ENCODE data around the gene PPP6R3. TPM values are rescaled to one million over a fixed set of nuclear protein-coding genes. Genes with fewer than 3 reads are reported as not detected.

The PPP6R3 gene
- polyA plus RNA-seq, 1 of the 3 experiments (the other 2 are of a cell fraction), result 28.1 TPM

GRCh38 chr11:68661697-68662603, 201.4 kb downstream of the PPP6R3 start (continued):
- TF ChIP-seq REST (IDR thresholded peaks at IDR 0.05; ENCODE audit: low read depth, low read length) (no peak), MXI1 (IDR thresholded peaks at IDR 0.05; ENCODE audit: low read depth, low read length) (peak; percentile 39; the same call in 1 of the 2 replicates), NRF1 (IDR thresholded peaks at IDR 0.05; ENCODE audit: low read depth, low read length) (no peak), CTCF (IDR thresholded peaks at IDR 0.05) (no peak), ELF1 (IDR thresholded peaks at IDR 0.05) (no peak), RAD21 (IDR thresholded peaks at IDR 0.05; ENCODE audit: low read length) (peak; percentile 44)
- TF ChIP-seq, protein P1, sequence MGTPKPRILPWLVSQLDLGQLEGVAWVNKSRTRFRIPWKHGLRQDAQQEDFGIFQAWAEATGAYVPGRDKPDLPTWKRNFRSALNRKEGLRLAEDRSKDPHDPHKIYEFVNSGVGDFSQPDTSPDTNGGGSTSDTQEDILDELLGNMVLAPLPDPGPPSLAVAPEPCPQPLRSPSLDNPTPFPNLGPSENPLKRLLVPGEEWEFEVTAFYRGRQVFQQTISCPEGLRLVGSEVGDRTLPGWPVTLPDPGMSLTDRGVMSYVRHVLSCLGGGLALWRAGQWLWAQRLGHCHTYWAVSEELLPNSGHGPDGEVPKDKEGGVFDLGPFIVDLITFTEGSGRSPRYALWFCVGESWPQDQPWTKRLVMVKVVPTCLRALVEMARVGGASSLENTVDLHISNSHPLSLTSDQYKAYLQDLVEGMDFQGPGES (IDR thresholded peaks at IDR 0.05; ENCODE audit: low read depth, low read length), result no peak; the same call in 1 of the 2 replicates

DNA sequence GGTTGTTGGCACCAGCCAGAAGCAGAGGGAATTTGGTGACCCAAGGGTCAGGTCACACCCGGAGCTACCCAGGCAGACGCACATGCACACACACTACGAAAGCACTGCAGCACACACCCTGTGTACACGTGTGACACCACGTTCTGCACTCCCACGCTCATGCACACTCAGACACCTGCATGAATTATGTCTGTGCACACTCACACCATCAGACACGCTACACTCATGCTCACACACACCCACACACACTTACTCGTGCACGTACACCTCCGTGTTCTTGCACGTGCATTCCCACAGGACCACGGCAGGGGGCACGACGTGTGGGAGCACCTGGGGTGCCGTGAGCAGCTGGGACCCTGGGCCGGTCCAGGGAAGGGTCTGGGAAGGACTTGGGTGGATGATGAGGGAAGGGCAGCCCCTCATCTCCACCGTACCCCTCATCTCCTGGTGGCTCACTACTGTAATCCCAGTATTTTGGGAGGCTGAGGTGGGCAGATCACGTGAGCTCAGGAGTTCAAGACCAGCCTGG, 203.0 kb downstream of the PPP6R3 start:
- H3K9ac ChIP-seq, result no peak overlapping the region
- no peak for DNase-seq
- CTCF ChIA-PET, result no interaction called here
- TF ChIP-seq RAD21 (IDR thresholded peaks at IDR 0.05; ENCODE audit: low read length) (no peak), EP300 (IDR thresholded peaks at IDR 0.05; ENCODE audit: borderline replicate concordance in 1 of 2, low read depth in 1 of 2, low read length in 1 of 2) (no peak), ZBTB33 (IDR thresholded peaks at IDR 0.05; ENCODE audit: borderline replicate concordance, low read depth) (no peak), MXI1 (IDR thresholded peaks at IDR 0.05; ENCODE audit: low read depth, low read length) (no peak), YY1 (IDR thresholded peaks at IDR 0.05; ENCODE audit: low read depth) (no peak), RXRA (IDR thresholded peaks at IDR 0.05; ENCODE audit: borderline replicate concordance, low read depth) (no peak), ELF1 (IDR thresholded peaks at IDR 0.05) (no peak), EZH2phosphoT487 (IDR thresholded peaks at IDR 0.05; ENCODE audit: borderline replicate concordance, low read depth) (no peak), MEF2A (IDR thresholded peaks at IDR 0.05; ENCODE audit: borderline replicate concordance, low read depth) (no peak), NFIC (IDR thresholded peaks at IDR 0.05; ENCODE audit: borderline replicate concordance) (no peak), GATA2 (CRISPR knock-in tag; IDR thresholded peaks at IDR 0.05) (no peak), FOXJ3 (CRISPR knock-in tag; IDR thresholded peaks at IDR 0.05) (no peak), RCOR1 (IDR thresholded peaks at IDR 0.05; ENCODE audit: low read length) (no peak), TEAD4 (IDR thresholded peaks at IDR 0.05; ENCODE audit: borderline replicate concordance, insufficient read depth) (no peak)
- TF ChIP-seq, protein P2, sequence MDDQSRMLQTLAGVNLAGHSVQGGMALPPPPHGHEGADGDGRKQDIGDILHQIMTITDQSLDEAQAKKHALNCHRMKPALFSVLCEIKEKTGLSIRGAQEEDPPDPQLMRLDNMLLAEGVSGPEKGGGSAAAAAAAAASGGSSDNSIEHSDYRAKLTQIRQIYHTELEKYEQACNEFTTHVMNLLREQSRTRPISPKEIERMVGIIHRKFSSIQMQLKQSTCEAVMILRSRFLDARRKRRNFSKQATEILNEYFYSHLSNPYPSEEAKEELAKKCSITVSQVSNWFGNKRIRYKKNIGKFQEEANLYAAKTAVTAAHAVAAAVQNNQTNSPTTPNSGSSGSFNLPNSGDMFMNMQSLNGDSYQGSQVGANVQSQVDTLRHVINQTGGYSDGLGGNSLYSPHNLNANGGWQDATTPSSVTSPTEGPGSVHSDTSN (IDR thresholded peaks at IDR 0.05), result no peak

More for the DNA sequence above, 203.0 kb downstream of the PPP6R3 start:
- Histone ChIP-seq H4K20me1 (ENCODE audit: insufficient read depth) (no peaks in the 10 kb centered on the region), H3K4me3 (ENCODE audit: low read depth in 2 of 2, low read length in 1 of 2) (no peak overlapping the region), H3F3A (replicated peaks; ENCODE audit: insufficient read depth) (peaks cover 9% of the 10 kb centered on the region), H3K79me2 (ENCODE audit: insufficient read depth) (no peaks in the 10 kb centered on the region), H3K27ac (ENCODE audit: low read depth in 2 of 2, low read length in 1 of 2) (peak overlapping the region in 1 of 2 experiments; percentile 99; a peak in 2 of 4 replicates), H3K4me2 (no peak overlapping the region), H3K27me3 (ENCODE audit: insufficient read depth) (peaks cover 9% of the 10 kb centered on the region; the same call in 1 of the 2 replicates), H3K4me1 (ENCODE audit: control insufficient read depth in 1 of 2, insufficient read depth in 2 of 2, low read depth in 1 of 2, low read length in 1 of 2) (peaks cover 10 to 64% of the 10 kb centered on the region in 2 experiments; a peak in 3 of 4 replicates), H3K9me2 (no peaks in the 10 kb centered on the region), H3K9me3 (no peaks in the 10 kb centered on the region), H2AFZ (ENCODE audit: low read depth) (no peak overlapping the region), H3K36me3 (replicated peaks in 1 of 2; ENCODE audit: control insufficient read depth in 1 of 2, insufficient read depth in 2 of 2, low read length in 1 of 2) (no peaks in the 10 kb centered on the region)
- POLR2A ChIA-PET, result no interaction called here
- 78% methylated on average over 16 of the region's 18 CpGs for WGBS (ENCODE audit: low lambda C conversion rate)

All from SK-N-SH (cell line).